ACC112 (cell line): ENCODE results near the gene EGLN2.
"Not testable (repeated sequence)": the region's sequence is repeated elsewhere in the genome, so short reads cannot be mapped to it uniquely, and the experiment has no call there.

Experiments used
- H2AFZ ChIP-seq: fragments of 200-600 bp; sonication (generic); one replicate; pipeline ENCODE4 v1.6.0; 2017; ENCODE audit warnings: antibody characterized with exemption, low read length; ENCODE audit not compliant: unreplicated experiment
- H3K27ac ChIP-seq: fragments of 200-600 bp; sonication (generic); 2 replicates; pipeline ENCODE4 v1.5.1; 2014; ENCODE audit warnings: low read depth, mild to moderate bottlenecking, antibody characterized with exemption, low read length, moderate library complexity
- H3K27me3 ChIP-seq: fragments of 200-600 bp; sonication (generic); 2 replicates; pipeline ENCODE4 v1.6.1; 2014; ENCODE audit warnings: mild to moderate bottlenecking, antibody characterized with exemption, low read length, moderate library complexity, mixed read lengths; ENCODE audit not compliant: insufficient read depth
- H3K36me3 ChIP-seq: fragments of 200-600 bp; sonication (generic); 2 replicates; pipeline ENCODE4 v1.6.1; 2016; ENCODE audit warnings: mild to moderate bottlenecking, antibody characterized with exemption, low read length, moderate library complexity, mixed read lengths; ENCODE audit not compliant: insufficient read depth
- H3K4me1 ChIP-seq: fragments of 200-600 bp; sonication (generic); one replicate; pipeline ENCODE4 v1.6.1; 2016; ENCODE audit warnings: low read length, mixed read lengths; ENCODE audit not compliant: insufficient read depth, unreplicated experiment, control insufficient read depth
- H3K4me3 ChIP-seq: fragments of 200-600 bp; sonication (generic); 2 replicates; pipeline ENCODE4 v1.5.1; 2014; ENCODE audit warnings: mild to moderate bottlenecking, low read depth, low read length
- H3K79me2 ChIP-seq: fragments of 200-600 bp; sonication (generic); one replicate; pipeline ENCODE4 v1.6.0; 2016; ENCODE audit warnings: low read length; ENCODE audit not compliant: control insufficient read depth, unreplicated experiment, insufficient read depth

The EGLN2 gene

GRCh38 chr19:40810160-40810559, 11.2 kb downstream of the EGLN2 start:
- Histone ChIP-seq H3K36me3 (0 out of 2 replicates have a peak, but pooled peaks cover 3% of the 10 kb centered on the region), H3K27me3 (no peaks in the 10 kb centered on the region), H2AFZ (no peak overlapping the region), H3K4me3 (no peak overlapping the region), H3K79me2 (peaks cover 17% of the 10 kb centered on the region), H3K27ac (no peak overlapping the region; the same call in 1 of the 2 replicates), H3K4me1 (peaks cover 23% of the 10 kb centered on the region)

GRCh38 chr19:40810649-40811408, 11.8 kb downstream of the EGLN2 start:
- H3K36me3 ChIP-seq, H2AFZ ChIP-seq, H3K27ac ChIP-seq, H3K79me2 ChIP-seq, H3K27me3 ChIP-seq: not testable (repeated sequence)
- Histone ChIP-seq H3K4me3 (peak overlapping the region; percentile 60), H3K4me1 (peaks cover 20% of the 10 kb centered on the region)

GRCh38 chr19:40811478-40812341, 12.7 kb downstream of the EGLN2 start:
- H3K4me3 ChIP-seq, result peak overlapping the region; percentile 60
- H3K27ac ChIP-seq, result no peak overlapping the region
- H3K27me3 ChIP-seq, result no peaks in the 10 kb centered on the region
- H3K36me3 ChIP-seq, result 0 out of 2 replicates have a peak, but pooled peaks cover 3% of the 10 kb centered on the region
- H2AFZ ChIP-seq, result no peak overlapping the region
- H3K4me1 ChIP-seq, result peaks cover 13% of the 10 kb centered on the region
- peaks cover 7% of the 10 kb centered on the region for H3K79me2 ChIP-seq

- H3K4me1 ChIP-seq, H3K27me3 ChIP-seq, H3K4me3 ChIP-seq, H2AFZ ChIP-seq, H3K79me2 ChIP-seq, H3K36me3 ChIP-seq, H3K27ac ChIP-seq: not testable (repeated sequence)
These were observed 13.6 kb downstream of the EGLN2 start for GRCh38 chr19:40812571-40812970.

- Histone ChIP-seq H3K27me3 (no peaks in the 10 kb centered on the region), H3K4me1 (peaks cover 10% of the 10 kb centered on the region), H2AFZ (no peak overlapping the region), H3K4me3 (no peak overlapping the region), H3K36me3 (0 out of 2 replicates have a peak, but pooled peaks cover 3% of the 10 kb centered on the region), H3K79me2 (no peaks in the 10 kb centered on the region), H3K27ac (no peak overlapping the region)
These were observed 14.2 kb downstream of the EGLN2 start for GRCh38 chr19:40813182-40813581.

- H3K4me3 ChIP-seq, result no peak overlapping the region
- no peak overlapping the region for H2AFZ ChIP-seq
- no peaks in the 10 kb centered on the region for H3K36me3 ChIP-seq
- H3K79me2 ChIP-seq, result no peaks in the 10 kb centered on the region
- peaks cover 4% of the 10 kb centered on the region for H3K4me1 ChIP-seq
- H3K27me3 ChIP-seq, result no peaks in the 10 kb centered on the region
- no peak overlapping the region for H3K27ac ChIP-seq
These were observed 16.2 kb downstream of the EGLN2 start for GRCh38 chr19:40815223-40815622.

GRCh38 chr19:40818480-40819399, 19.7 kb downstream of the EGLN2 start:
- H3K27ac ChIP-seq, H3K79me2 ChIP-seq, H3K27me3 ChIP-seq, H3K36me3 ChIP-seq, H3K4me1 ChIP-seq, H2AFZ ChIP-seq, H3K4me3 ChIP-seq: not testable (repeated sequence)

GRCh38 chr19:40819479-40820234, 20.7 kb downstream of the EGLN2 start:
- H3K4me1 ChIP-seq, H3K4me3 ChIP-seq, H3K27me3 ChIP-seq, H2AFZ ChIP-seq, H3K79me2 ChIP-seq, H3K36me3 ChIP-seq, H3K27ac ChIP-seq: not testable (repeated sequence)

- H3K79me2 ChIP-seq, result no peaks in the 10 kb centered on the region
- H3K36me3 ChIP-seq, result no peaks in the 10 kb centered on the region
- no peaks in the 10 kb centered on the region for H3K4me1 ChIP-seq
- H3K4me3 ChIP-seq, result no peak overlapping the region
- H2AFZ ChIP-seq, result no peak overlapping the region
- H3K27ac ChIP-seq, result no peak overlapping the region
- no peaks in the 10 kb centered on the region for H3K27me3 ChIP-seq
These were observed 23.2 kb downstream of the EGLN2 start for GRCh38 chr19:40822161-40822560.
